HEK293 (cell line): ENCODE data around the gene MYMK.
A peak's percentile ranks its signal among the peaks of the same experiment; 100 is the strongest.

Source experiments
- CTCF ChIA-PET: fragments of 350-600 bp; formaldehyde crosslinking; extraction: SDS; loops from one replicate; lab custom pipeline; 2021; ENCODE audit warnings: antibody characterized with exemption; lab: Yijun Ruan, JAX
- POLR2A ChIA-PET: fragments of 300-600 bp; formaldehyde crosslinking; extraction: SDS; loops from one replicate; lab custom pipeline; 2020; ENCODE audit warnings: antibody characterized with exemption, inconsistent platforms; lab: Yijun Ruan, JAX
- H3K27ac ChIP-seq: fragments of 200-500 bp; sonication (Bioruptor generic); 2 replicates; pipeline ENCODE4 v1.5.1; 2014; ENCODE audit warnings: low read depth, low read length, control low read depth, inconsistent platforms; ENCODE audit errors: extremely low read depth
- H3K36me3 ChIP-seq, 2 experiments: fragments of 200-500 bp in 1 of 2; sonication (Bioruptor generic) in 1 of 2; 1 replicate in 1 of 2; 2 replicates in 1 of 2; pipeline ENCODE4 v1.5.1; 2014 to 2017; ENCODE audit warnings: inconsistent platforms in 2 of 2, low read length in 2 of 2; ENCODE audit not compliant: control insufficient read depth in 2 of 2, insufficient read depth in 1 of 2
- H3K4me1 ChIP-seq: fragments of 200-500 bp; sonication (Bioruptor generic); 2 replicates; pipeline ENCODE4 v1.5.1; 2014; ENCODE audit warnings: mild to moderate bottlenecking, low read length, inconsistent platforms; ENCODE audit not compliant: control insufficient read depth, insufficient read depth
- H3K4me3 ChIP-seq: 2 replicates; pipeline ENCODE4 v1.5.1; 2011; ENCODE audit warnings: low read depth, mild to moderate bottlenecking, control low read depth, low read length, moderate library complexity
- H3K9me3 ChIP-seq: fragments of 200-500 bp; sonication (Bioruptor generic); 2 replicates; pipeline ENCODE4 v1.5.1; 2014; ENCODE audit warnings: low read depth, low read length, inconsistent platforms; ENCODE audit not compliant: control insufficient read depth, insufficient read depth
- AEBP2 ChIP-seq: fragments of 450-650 bp; formaldehyde crosslinking; IDR thresholded peaks from 2 replicates; pipeline ENCODE4 v1.5.1; 2016; ENCODE audit warnings: missing biosample characterization, missing genetic modification characterization, borderline replicate concordance
- BCL6B ChIP-seq: fragments of 450-650 bp; formaldehyde crosslinking; IDR thresholded peaks from 2 replicates; pipeline ENCODE4 v1.5.1; 2017; ENCODE audit warnings: missing biosample characterization, missing genetic modification characterization
- KLF10 ChIP-seq: fragments of 450-650 bp; IDR thresholded peaks from 2 replicates; pipeline ENCODE4 v1.5.1; 2018; ENCODE audit warnings: missing biosample characterization, mild to moderate bottlenecking, missing genetic modification characterization
- SALL2 ChIP-seq: fragments of 450-650 bp; formaldehyde crosslinking; IDR thresholded peaks from 2 replicates; pipeline ENCODE4 v1.5.0; 2017; ENCODE audit warnings: missing biosample characterization, mild to moderate bottlenecking, missing genetic modification characterization, borderline replicate concordance
- ZBTB17 ChIP-seq: fragments of 450-650 bp; formaldehyde crosslinking; IDR thresholded peaks from 2 replicates; pipeline ENCODE4 v1.5.1; 2016; ENCODE audit warnings: missing biosample characterization, missing genetic modification characterization
- ZBTB48 ChIP-seq: fragments of 450-650 bp; formaldehyde crosslinking; IDR thresholded peaks from 2 replicates; pipeline ENCODE4 v1.5.1; 2016; ENCODE audit warnings: missing biosample characterization, missing genetic modification characterization
- ZFP3 ChIP-seq: fragments of 450-650 bp; formaldehyde crosslinking; IDR thresholded peaks from 2 replicates; pipeline ENCODE4 v1.5.1; 2016; ENCODE audit warnings: low read depth, missing biosample characterization, missing genetic modification characterization
- ZNF112 ChIP-seq: fragments of 450-650 bp; formaldehyde crosslinking; IDR thresholded peaks from 2 replicates; pipeline ENCODE4 v1.5.0; 2017; ENCODE audit warnings: missing biosample characterization, missing genetic modification characterization
- ZNF133 ChIP-seq: fragments of 450-650 bp; formaldehyde crosslinking; IDR thresholded peaks from 2 replicates; pipeline ENCODE4 v1.5.1; 2016; ENCODE audit warnings: missing biosample characterization, missing genetic modification characterization
- ZNF146 ChIP-seq: fragments of 450-650 bp; formaldehyde crosslinking; IDR thresholded peaks from 2 replicates; pipeline ENCODE4 v1.5.1; 2016; ENCODE audit warnings: missing biosample characterization, missing genetic modification characterization
- ZNF292 ChIP-seq: fragments of 450-650 bp; formaldehyde crosslinking; IDR thresholded peaks from 2 replicates; pipeline ENCODE4 v1.5.1; 2016; ENCODE audit warnings: low read depth, missing biosample characterization, missing genetic modification characterization, borderline replicate concordance
- ZNF354C ChIP-seq: fragments of 450-650 bp; formaldehyde crosslinking; IDR thresholded peaks from 2 replicates; pipeline ENCODE4 v1.5.1; 2016; ENCODE audit warnings: missing biosample characterization, missing genetic modification characterization, low read depth, borderline replicate concordance
- ZNF423 ChIP-seq: fragments of 450-650 bp; formaldehyde crosslinking; IDR thresholded peaks from 2 replicates; pipeline ENCODE4 v1.5.1; 2016; ENCODE audit warnings: missing biosample characterization, missing genetic modification characterization
- ZNF433 ChIP-seq: fragments of 450-650 bp; formaldehyde crosslinking; IDR thresholded peaks from 2 replicates; pipeline ENCODE4 v1.5.1; 2016; ENCODE audit warnings: missing biosample characterization, missing genetic modification characterization, low read depth
- ZNF449 ChIP-seq: fragments of 450-650 bp; formaldehyde crosslinking; IDR thresholded peaks from 2 replicates; pipeline ENCODE4 v1.5.1; 2017; ENCODE audit warnings: missing biosample characterization, mild to moderate bottlenecking, missing genetic modification characterization, moderate library complexity
- ZNF558 ChIP-seq: fragments of 450-650 bp; formaldehyde crosslinking; IDR thresholded peaks from 2 replicates; pipeline ENCODE4 v1.5.1; 2016; ENCODE audit warnings: missing biosample characterization, missing genetic modification characterization
- ZNF571 ChIP-seq: fragments of 450-650 bp; formaldehyde crosslinking; IDR thresholded peaks from 2 replicates; pipeline ENCODE4 v1.5.0; 2017; ENCODE audit warnings: missing biosample characterization, missing genetic modification characterization
- ZNF776 ChIP-seq: fragments of 450-650 bp; formaldehyde crosslinking; IDR thresholded peaks from 2 replicates; pipeline ENCODE4 v1.5.0; 2017; ENCODE audit warnings: missing biosample characterization, missing genetic modification characterization, borderline replicate concordance
- ZNF777 ChIP-seq: fragments of 450-650 bp; formaldehyde crosslinking; IDR thresholded peaks from 2 replicates; pipeline ENCODE4 v1.5.1; 2017; ENCODE audit warnings: missing biosample characterization, missing genetic modification characterization, borderline replicate concordance
- ZSCAN4 ChIP-seq: fragments of 450-650 bp; formaldehyde crosslinking; IDR thresholded peaks from 2 replicates; pipeline ENCODE4 v1.5.1; 2017; ENCODE audit warnings: missing biosample characterization, missing genetic modification characterization

The MYMK gene

GRCh38 chr9:133499132-133499891, 25.4 kb downstream of the MYMK start:
- Histone ChIP-seq H3K36me3 (no peaks in the 10 kb centered on the region), H3K9me3 (no peaks in the 10 kb centered on the region), H3K4me1 (no peaks in the 10 kb centered on the region), H3K27ac (no peak overlapping the region)
- TF ChIP-seq ZBTB17 (tag by site-specific recombination) (no peak), ZNF558 (tag by site-specific recombination) (no peak), ZNF146 (tag by site-specific recombination) (no peak), ZNF112 (no peak), KLF10 (tag by site-specific recombination) (no peak)
- TF ChIP-seq, all 188 proteins: peak for 0
- no peak overlapping the region for H3K4me3 ChIP-seq
- ChIA-PET POLR2A (no interaction called here), CTCF (interaction anchor here (0.6 to 3.1 kb wide), 7 partner anchors 10 to 477 kb away, joined by 3 to 16 read pairs (median 4); no protein-coding TSS in a partner anchor)

- Histone ChIP-seq H3K27ac (no peak overlapping the region), H3K4me3 (no peak overlapping the region), H3K9me3 (no peaks in the 10 kb centered on the region), H3K4me1 (no peaks in the 10 kb centered on the region), H3K36me3 (no peaks in the 10 kb centered on the region)
- ChIA-PET CTCF (interaction anchor here (0.7 to 2.6 kb wide), 3 partner anchors 9 to 11 kb away, joined by 3 to 36 read pairs (median 7); no protein-coding TSS in a partner anchor), POLR2A (no interaction called here)
- TF ChIP-seq ZNF423 (tag by site-specific recombination) (no peak), ZNF354C (tag by site-specific recombination) (no peak), ZNF449 (tag by site-specific recombination) (no peak), ZNF292 (no peak), ZNF433 (tag by site-specific recombination) (no peak), ZNF571 (tag by site-specific recombination) (no peak), ZBTB48 (tag by site-specific recombination) (no peak), ZFP3 (tag by site-specific recombination) (no peak)
These were observed 27.6 kb downstream of the MYMK start for GRCh38 chr9:133496861-133497842.

GRCh38 chr9:133495327-133496293, 29.1 kb downstream of the MYMK start:
- H3K9me3 ChIP-seq, result no peaks in the 10 kb centered on the region
- no peak overlapping the region for H3K4me3 ChIP-seq
- H3K36me3 ChIP-seq, result no peaks in the 10 kb centered on the region
- H3K4me1 ChIP-seq, result no peaks in the 10 kb centered on the region
- ChIA-PET POLR2A (interaction anchor here (1.2 kb wide), 1 partner anchor 44 kb away, joined by 3 read pairs; no protein-coding TSS in a partner anchor), CTCF (interaction anchor here (0.7 to 2.6 kb wide), 4 partner anchors 9 to 256 kb away, joined by 3 to 36 read pairs (median 4); no protein-coding TSS in a partner anchor)
- H3K27ac ChIP-seq, result no peak overlapping the region
- TF ChIP-seq ZSCAN4 (tag by site-specific recombination) (peak; percentile 99), BCL6B (tag by site-specific recombination) (no peak), ZNF777 (tag by site-specific recombination) (0 out of 2 replicates have a peak, but pooled peaks have one; percentile 8), SALL2 (tag by site-specific recombination) (peak; percentile 47; the same call in 1 of the 2 replicates), ZNF133 (peak; percentile 29; the same call in 1 of the 2 replicates), ZNF776 (tag by site-specific recombination) (0 out of 2 replicates have a peak, but pooled peaks have one; percentile 6), AEBP2 (tag by site-specific recombination) (peak; percentile 58; the same call in 1 of the 2 replicates), ZNF146 (tag by site-specific recombination) (0 out of 2 replicates have a peak, but pooled peaks have one; percentile 4)
